Transverse colon (tissue), 1 donor: ENCODE measurements around the gene MSH3.

Experiments
- EP300 ChIP-seq: sonication (generic); formaldehyde crosslinking; IDR thresholded peaks from one replicate; pipeline ENCODE4 v1.6.1; 2017; ENCODE audit warnings: antibody characterized with exemption, low read depth
- POLR2A ChIP-seq: fragments of 450-650 bp; IDR thresholded peaks from one replicate; pipeline ENCODE4 v1.6.1; 2016; ENCODE audit warnings: antibody characterized with exemption, mild to moderate bottlenecking, moderate library complexity

- TF ChIP-seq EP300: no peak
- TF ChIP-seq POLR2A: no peak
Measured at GRCh38 chr5:80820685-80821084, 166.2 kb downstream of the MSH3 start.
